Measurements from ENCODE around the gene LMX1A. TPM values are rescaled to one million over a fixed set of nuclear protein-coding genes. Genes with fewer than 3 reads are reported as not detected.

Gene LMX1A
- total RNA-seq, 2 experiments from 2014 or later = not detected

DNA sequence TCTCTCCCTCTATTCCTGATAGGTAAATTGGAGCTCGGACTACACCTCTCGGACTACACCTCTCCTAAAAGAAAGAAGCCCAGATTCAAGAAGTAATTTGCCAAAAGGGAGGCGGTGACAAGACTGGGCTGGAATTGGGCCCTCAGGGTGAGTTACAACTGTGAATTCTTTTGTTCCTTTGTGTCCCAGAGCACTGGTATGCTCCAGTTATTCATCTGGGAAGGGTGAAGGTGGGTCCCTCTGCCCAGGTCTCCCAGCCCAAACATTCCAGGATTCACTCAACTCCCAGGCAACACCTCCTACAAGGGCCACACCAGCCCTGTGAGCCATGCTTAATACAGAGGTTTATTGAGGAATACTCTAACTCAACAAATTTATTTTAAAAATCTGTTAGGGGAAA, 69.2 kb downstream of the LMX1A start:
- H3K9me3 Mint-ChIP-seq (ENCODE audit: insufficient read depth) = no peaks in the 10 kb centered on the region
- no peak overlapping the region for H3K4me3 Mint-ChIP-seq
- H3K4me1 Mint-ChIP-seq (ENCODE audit: low read depth) = no peaks in the 10 kb centered on the region
- DNase-seq = no peak
- ChIA-PET POLR2A (no interaction called here), CTCF (no interaction called here)
- H3K27me3 Mint-ChIP-seq (ENCODE audit: low read depth) = peaks cover 13% of the 10 kb centered on the region
- H3K36me3 Mint-ChIP-seq (ENCODE audit: low read depth) = no peaks in the 10 kb centered on the region
- H3K27ac Mint-ChIP-seq = no peak overlapping the region
- no peak for ATAC-seq

DNA sequence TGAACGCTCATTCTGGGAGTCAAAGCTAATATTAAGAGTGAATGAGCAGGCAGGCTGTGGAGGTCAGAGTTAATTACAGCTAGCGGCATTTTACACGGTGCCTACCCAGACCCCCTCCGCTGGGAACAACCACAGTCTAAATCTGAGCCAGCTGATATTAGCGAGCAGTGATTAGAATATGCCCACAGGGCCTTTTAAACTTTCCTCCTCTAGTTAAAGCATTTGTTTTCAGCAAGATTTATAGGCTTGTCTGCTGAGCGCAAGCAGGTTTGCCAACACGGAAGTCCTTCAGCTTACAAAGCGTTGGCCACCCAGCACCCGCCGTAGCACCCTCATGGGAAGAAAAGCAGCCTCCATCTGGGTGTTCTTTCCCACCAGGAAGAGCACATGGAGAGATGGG, 72.1 kb downstream of the LMX1A start:
- peaks cover 13% of the 10 kb centered on the region for H3K27me3 Mint-ChIP-seq (ENCODE audit: low read depth)
- H3K4me1 Mint-ChIP-seq (ENCODE audit: low read depth) = no peaks in the 10 kb centered on the region
- ChIA-PET CTCF (no interaction called here), POLR2A (no interaction called here)
- DNase-seq (no peak), ATAC-seq (no peak)
- H3K4me3 Mint-ChIP-seq = no peak overlapping the region
- no peaks in the 10 kb centered on the region for H3K36me3 Mint-ChIP-seq (ENCODE audit: low read depth)
- H3K27ac Mint-ChIP-seq = no peak overlapping the region
- H3K9me3 Mint-ChIP-seq (ENCODE audit: insufficient read depth) = no peaks in the 10 kb centered on the region

DNA sequence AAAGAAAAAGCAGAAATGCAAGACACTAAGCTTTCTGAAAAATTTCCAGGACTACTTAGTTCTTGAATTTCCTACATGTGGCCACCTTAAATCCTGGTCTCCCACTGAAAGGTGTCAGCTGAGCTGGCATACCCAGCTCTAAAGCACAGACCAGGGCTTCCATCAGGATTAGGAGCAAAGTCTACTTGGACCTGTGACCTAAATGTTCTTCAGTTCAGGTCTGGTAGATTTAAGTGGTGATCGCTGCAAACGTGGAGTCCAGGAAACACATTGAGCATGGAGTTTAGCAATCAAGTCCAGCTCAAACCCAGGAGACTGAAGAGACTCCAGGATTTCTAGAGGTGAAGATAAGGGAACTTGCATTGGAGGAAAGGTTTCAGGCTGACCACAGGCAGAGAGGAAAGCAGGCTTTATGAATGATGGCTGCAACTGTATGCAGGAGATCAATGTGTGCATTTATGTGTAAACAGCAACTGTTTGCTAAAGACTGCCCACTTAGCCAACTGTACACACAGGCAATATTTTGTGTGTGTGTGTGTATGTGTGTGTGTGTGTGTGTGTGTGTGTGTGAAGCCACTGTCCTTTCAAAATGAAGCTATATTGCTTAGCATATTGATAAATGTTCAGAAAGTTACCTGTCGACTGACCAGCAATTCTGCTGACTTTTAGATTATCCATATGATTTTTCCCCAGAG, 75.2 kb downstream of the LMX1A start:
- ATAC-seq (no peak), DNase-seq (no peak)
- no peaks in the 10 kb centered on the region for H3K36me3 Mint-ChIP-seq (ENCODE audit: low read depth)
- H3K27ac Mint-ChIP-seq = no peak overlapping the region
- H3K4me3 Mint-ChIP-seq = no peak overlapping the region
- H3K27me3 Mint-ChIP-seq (ENCODE audit: low read depth) = peaks cover 6% of the 10 kb centered on the region
- CTCF ChIA-PET = no interaction called here
- POLR2A ChIA-PET = no interaction called here
- H3K9me3 Mint-ChIP-seq (ENCODE audit: insufficient read depth) = no peaks in the 10 kb centered on the region
- no peaks in the 10 kb centered on the region for H3K4me1 Mint-ChIP-seq (ENCODE audit: low read depth)

DNA sequence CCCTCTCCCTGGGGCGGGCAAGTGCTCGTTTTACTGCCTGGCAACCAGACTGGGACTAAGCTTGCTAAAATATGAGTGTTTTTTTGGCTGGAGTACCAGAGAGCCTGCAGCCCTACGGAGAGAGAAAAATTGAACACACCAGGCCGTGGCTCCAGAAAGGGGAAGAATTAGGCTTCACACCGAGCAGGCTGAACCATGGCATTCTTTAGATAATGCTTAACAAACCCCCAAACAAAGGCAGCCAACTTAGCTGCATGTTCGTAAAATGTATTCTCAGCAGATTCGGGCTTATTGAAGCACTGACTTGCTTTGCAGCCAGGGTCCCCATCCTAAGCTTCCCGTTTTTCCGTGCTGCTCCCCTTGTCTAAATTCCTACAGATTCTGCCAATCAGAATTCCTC, 76.6 kb downstream of the LMX1A start:
- ChIA-PET CTCF (no interaction called here), POLR2A (no interaction called here)
- ATAC-seq = no peak

DNA sequence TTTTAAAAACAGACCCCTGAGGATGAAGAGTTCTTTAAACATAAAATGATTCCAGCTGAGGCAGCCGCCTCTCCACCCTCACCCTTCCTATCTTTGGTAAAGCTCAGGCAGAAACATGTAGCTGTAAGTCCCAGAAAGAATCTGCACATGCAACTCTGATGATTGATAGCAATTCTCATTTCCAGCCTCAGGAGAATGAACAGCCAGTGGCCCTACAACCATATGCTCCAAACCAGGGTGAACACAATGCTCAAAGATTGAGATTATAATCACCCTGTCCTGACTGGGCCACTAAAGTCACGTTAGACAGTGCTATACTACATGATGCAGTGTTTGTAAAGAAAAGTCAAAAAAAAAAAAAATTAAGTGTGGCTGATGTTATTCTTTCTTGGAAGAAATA, 80.2 kb downstream of the LMX1A start:
- Mint-ChIP-seq H3K4me3 (no peak overlapping the region), H3K36me3 (ENCODE audit: low read depth) (no peaks in the 10 kb centered on the region), H3K9me3 (ENCODE audit: insufficient read depth) (no peaks in the 10 kb centered on the region), H3K27ac (no peak overlapping the region), H3K4me1 (ENCODE audit: low read depth) (no peaks in the 10 kb centered on the region), H3K27me3 (ENCODE audit: low read depth) (no peaks in the 10 kb centered on the region)
- no peak for DNase-seq
- ChIA-PET CTCF (no interaction called here), POLR2A (no interaction called here)
- ATAC-seq = no peak

More for the DNA sequence above, 76.6 kb downstream of the LMX1A start:
- Mint-ChIP-seq H3K4me1 (ENCODE audit: low read depth) (no peaks in the 10 kb centered on the region), H3K27ac (no peak overlapping the region), H3K4me3 (no peak overlapping the region), H3K9me3 (ENCODE audit: insufficient read depth) (no peaks in the 10 kb centered on the region), H3K36me3 (ENCODE audit: low read depth) (no peaks in the 10 kb centered on the region), H3K27me3 (ENCODE audit: low read depth) (peaks cover 6% of the 10 kb centered on the region)
- DNase-seq = no peak

DNA sequence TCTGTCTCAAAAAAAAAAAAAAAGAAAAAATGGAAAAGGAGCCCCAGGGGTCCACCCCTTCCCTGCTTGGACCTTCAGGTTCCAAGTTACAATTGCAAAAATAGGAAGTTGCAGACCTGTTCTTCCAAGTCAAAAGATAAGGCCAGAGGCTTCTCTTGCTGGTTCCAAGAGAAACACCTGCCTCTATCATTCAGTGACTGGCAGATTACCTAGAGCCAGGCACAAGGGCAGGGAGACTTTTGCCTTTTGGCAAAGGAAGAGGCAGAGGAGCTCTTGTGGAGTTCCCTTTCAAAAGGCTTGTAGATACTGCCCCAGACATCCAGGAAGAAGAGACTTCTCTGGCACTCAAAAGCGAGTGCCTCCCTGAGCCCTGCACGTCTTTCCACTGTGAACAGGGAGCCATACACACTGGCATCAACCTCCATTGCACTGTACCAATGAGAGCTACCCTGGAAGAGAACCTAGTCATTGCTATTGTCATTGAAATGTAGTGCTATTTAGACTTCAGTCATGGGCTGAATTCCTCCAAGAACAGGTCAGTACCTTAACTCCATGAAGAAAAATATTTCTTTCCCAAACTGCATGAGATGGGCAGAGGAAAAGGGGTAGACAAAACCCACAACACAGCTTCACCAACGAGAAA, 91.2 kb downstream of the LMX1A start:
- DNase-seq (no peak), ATAC-seq (no peak)
- Mint-ChIP-seq H3K27me3 (ENCODE audit: low read depth) (no peaks in the 10 kb centered on the region), H3K4me3 (no peak overlapping the region), H3K4me1 (ENCODE audit: low read depth) (no peaks in the 10 kb centered on the region), H3K27ac (no peak overlapping the region), H3K36me3 (ENCODE audit: low read depth) (no peaks in the 10 kb centered on the region), H3K9me3 (ENCODE audit: insufficient read depth) (no peaks in the 10 kb centered on the region)
- ChIA-PET POLR2A (no interaction called here), CTCF (no interaction called here)

DNA sequence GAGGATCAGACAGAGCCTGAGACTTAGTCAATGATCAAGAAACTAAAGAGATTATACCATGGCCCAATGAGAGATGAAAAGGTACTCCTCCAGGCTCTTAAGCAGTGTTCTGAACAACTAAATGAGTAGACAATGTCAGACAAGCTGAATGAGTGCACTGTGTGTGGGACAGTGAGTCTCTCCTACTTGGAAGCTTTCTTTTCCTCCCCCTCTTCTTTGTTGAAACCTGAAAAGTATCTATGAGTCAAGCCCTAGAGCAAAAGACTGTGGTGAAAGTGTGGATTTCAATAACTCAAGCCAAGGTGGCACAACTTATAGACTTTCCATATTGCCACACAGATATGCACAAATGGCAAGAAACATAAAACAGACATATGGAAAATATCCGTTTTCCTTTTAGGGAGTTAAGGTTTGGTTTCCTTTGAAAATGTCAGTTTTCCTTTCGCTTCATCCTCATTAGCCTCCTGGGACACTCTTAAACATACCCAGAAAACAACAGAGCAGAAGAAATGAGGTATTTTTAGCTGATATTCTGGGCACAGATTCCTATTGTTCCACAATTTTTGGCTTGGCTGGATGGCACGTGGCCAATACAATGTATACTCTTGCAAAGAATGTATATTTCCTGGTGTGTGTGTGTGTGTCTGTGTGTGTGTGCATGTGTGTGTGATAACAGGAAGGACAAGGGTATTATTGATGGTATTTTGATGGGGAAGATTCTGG, 96.6 kb downstream of the LMX1A start:
- ATAC-seq (no peak), DNase-seq (no peak)
- Mint-ChIP-seq H3K9me3 (ENCODE audit: insufficient read depth) (no peaks in the 10 kb centered on the region), H3K4me3 (no peak overlapping the region), H3K27ac (no peak overlapping the region), H3K36me3 (ENCODE audit: low read depth) (no peaks in the 10 kb centered on the region), H3K27me3 (ENCODE audit: low read depth) (no peaks in the 10 kb centered on the region), H3K4me1 (ENCODE audit: low read depth) (no peaks in the 10 kb centered on the region)
- ChIA-PET CTCF (interaction anchor here (0.7 kb wide), 1 partner anchor 107 kb away, joined by 3 read pairs; no protein-coding TSS in a partner anchor), POLR2A (no interaction called here)

DNA sequence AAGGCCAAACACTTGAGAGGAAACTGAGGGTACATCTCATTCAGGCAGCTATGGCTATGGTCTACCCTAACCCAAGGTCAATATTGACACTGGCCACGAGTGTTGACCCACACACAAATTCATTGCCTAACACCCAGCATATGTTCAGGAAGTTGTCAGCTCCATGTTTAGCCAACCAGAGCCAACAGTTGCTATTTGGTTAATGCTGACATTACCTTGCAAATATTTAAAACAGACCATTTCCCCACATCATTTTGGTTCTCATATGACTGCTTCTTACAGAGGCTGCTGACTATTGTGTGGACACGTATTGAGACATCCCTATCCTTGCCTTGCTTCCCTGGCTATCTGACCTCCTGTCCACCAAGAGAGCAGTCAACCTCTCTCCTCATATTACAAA, 97.3 kb downstream of the LMX1A start:
- no peak overlapping the region for H3K4me3 Mint-ChIP-seq
- CTCF ChIA-PET = no interaction called here
- H3K9me3 Mint-ChIP-seq (ENCODE audit: insufficient read depth) = no peaks in the 10 kb centered on the region
- H3K27ac Mint-ChIP-seq = no peak overlapping the region
- no peak for ATAC-seq
- H3K36me3 Mint-ChIP-seq (ENCODE audit: low read depth) = no peaks in the 10 kb centered on the region
- POLR2A ChIA-PET = no interaction called here
- no peak for DNase-seq
- H3K27me3 Mint-ChIP-seq (ENCODE audit: low read depth) = no peaks in the 10 kb centered on the region
- H3K4me1 Mint-ChIP-seq (ENCODE audit: low read depth) = no peaks in the 10 kb centered on the region

DNA sequence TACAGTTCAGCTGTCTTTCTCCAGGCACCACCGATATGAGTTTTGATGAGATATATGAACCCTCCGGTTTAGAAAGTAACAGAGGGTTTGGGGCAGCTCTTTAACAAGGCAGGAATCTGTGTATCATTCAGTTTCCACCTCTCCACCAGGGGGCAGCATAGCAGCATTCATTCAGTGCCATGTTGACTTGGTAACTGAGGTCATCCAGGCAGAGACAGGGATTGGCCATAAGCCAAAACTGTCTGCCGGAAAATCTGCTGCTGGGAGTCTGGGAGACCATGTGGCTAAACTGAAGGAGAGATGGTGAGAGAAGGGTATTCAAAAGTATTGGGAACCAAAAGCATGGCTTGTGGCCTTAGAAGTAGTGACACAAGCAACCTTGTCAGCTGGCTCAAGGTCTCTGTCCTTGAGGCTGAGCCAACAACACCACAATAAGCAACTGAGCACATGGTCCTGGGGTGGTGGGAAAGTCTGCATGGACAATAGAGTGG, 98.5 kb downstream of the LMX1A start:
- H3K9me3 Mint-ChIP-seq (ENCODE audit: insufficient read depth) = no peaks in the 10 kb centered on the region
- H3K36me3 Mint-ChIP-seq (ENCODE audit: low read depth) = no peaks in the 10 kb centered on the region
- POLR2A ChIA-PET = no interaction called here
- no peak overlapping the region for H3K4me3 Mint-ChIP-seq
- H3K27me3 Mint-ChIP-seq (ENCODE audit: low read depth) = no peaks in the 10 kb centered on the region
- DNase-seq (peak; percentile 61), ATAC-seq (no peak)
- CTCF ChIA-PET = interaction anchor here (0.7 to 1.9 kb wide), 8 partner anchors 11 to 335 kb away, joined by 3 to 11 read pairs (median 4); no protein-coding TSS in a partner anchor
- no peaks in the 10 kb centered on the region for H3K4me1 Mint-ChIP-seq (ENCODE audit: low read depth)
- H3K27ac Mint-ChIP-seq = no peak overlapping the region

DNA sequence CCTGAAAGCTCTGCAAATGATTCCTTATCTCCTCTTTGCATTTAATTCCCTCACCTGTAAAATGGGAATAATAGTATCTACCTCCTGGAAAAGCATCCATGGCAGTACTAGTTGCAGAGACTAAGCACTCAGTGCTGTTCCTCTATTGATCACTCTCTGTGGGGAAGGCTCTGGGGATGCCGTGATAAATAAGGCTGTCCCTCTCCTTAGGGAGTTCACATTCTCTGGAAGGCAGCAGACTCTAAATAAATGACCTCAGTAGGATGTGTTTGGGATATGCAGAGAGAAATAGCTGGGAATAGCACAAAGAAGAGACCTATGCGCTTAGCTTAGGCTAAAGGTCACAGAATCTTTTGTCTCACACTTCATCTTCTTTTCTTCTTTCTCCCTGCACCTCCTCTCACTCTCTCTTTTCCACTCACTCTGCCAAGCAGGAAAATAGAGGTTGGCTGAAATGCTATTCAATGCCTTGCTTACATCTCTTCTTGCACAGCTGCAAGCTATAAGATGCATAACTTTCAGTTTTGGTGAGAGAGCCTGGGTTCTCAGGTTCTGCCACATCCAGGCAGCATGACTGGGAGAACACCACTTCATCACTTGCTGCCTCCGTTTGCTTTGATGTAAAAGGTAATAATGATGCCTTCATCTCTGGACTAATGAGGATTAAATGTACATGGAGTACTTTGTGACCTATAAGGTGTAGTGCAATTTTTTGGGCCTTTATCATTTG, 101.5 kb downstream of the LMX1A start:
- no peak overlapping the region for H3K4me3 Mint-ChIP-seq
- H3K4me1 Mint-ChIP-seq (ENCODE audit: low read depth) = no peaks in the 10 kb centered on the region
- DNase-seq = no peak
- ChIA-PET CTCF (no interaction called here), POLR2A (no interaction called here)
- no peaks in the 10 kb centered on the region for H3K27me3 Mint-ChIP-seq (ENCODE audit: low read depth)
- H3K9me3 Mint-ChIP-seq (ENCODE audit: insufficient read depth) = no peaks in the 10 kb centered on the region
- H3K27ac Mint-ChIP-seq = no peak overlapping the region
- no peak for ATAC-seq
- no peaks in the 10 kb centered on the region for H3K36me3 Mint-ChIP-seq (ENCODE audit: low read depth)

DNA sequence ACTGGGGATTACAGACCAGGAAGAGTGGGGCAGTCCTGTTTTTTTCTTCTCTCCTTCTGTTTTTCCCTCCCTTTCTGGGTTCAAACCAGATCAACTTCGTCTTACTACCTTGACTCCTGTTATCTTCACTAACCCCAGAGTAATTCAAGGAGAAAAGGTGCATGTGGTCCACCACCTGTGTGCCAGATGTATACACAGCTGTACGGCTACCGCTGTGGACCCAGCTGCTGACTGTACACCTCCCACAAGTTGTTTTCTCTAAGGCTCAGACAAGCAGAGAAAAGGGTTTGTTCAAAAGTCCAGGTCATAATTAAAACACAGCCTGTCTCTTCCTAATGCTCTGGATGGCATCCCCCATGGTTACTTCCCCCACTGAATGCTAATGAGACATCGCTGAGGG, 102.1 kb downstream of the LMX1A start:
- H3K36me3 Mint-ChIP-seq (ENCODE audit: low read depth) = no peaks in the 10 kb centered on the region
- POLR2A ChIA-PET = no interaction called here
- H3K4me1 Mint-ChIP-seq (ENCODE audit: low read depth) = no peaks in the 10 kb centered on the region
- no peaks in the 10 kb centered on the region for H3K9me3 Mint-ChIP-seq (ENCODE audit: insufficient read depth)
- no peak for DNase-seq
- H3K27ac Mint-ChIP-seq = no peak overlapping the region
- H3K27me3 Mint-ChIP-seq (ENCODE audit: low read depth) = no peaks in the 10 kb centered on the region
- no peak overlapping the region for H3K4me3 Mint-ChIP-seq
- CTCF ChIA-PET = no interaction called here
- no peak for ATAC-seq

DNA sequence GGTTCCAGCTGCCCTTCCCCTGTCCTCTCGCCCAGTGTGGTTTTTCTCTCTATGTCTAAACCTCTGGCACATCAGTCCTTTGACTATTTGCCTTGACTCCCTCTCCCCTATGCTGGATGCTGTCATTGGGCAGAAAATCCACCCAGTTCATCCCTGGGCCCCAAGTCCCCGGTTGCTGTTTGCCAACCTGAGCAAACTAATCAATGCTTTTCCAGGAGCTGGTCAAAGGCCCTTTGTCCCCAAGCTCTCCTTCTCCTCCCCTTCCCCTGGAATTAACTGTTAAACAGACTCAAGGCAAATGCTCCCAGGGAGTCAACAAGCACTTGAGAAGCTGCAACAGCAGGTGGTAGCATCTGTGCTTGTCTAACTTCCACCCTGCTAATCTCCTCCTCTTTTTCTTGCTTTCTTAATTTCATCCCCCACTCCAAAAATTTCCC, 102.7 kb downstream of the LMX1A start:
- H3K27me3 Mint-ChIP-seq (ENCODE audit: low read depth) = no peaks in the 10 kb centered on the region
- ATAC-seq = no peak
- no peaks in the 10 kb centered on the region for H3K9me3 Mint-ChIP-seq (ENCODE audit: insufficient read depth)
- POLR2A ChIA-PET = no interaction called here
- H3K27ac Mint-ChIP-seq = no peak overlapping the region
- H3K4me1 Mint-ChIP-seq (ENCODE audit: low read depth) = no peaks in the 10 kb centered on the region
- CTCF ChIA-PET = no interaction called here
- H3K36me3 Mint-ChIP-seq (ENCODE audit: low read depth) = no peaks in the 10 kb centered on the region
- H3K4me3 Mint-ChIP-seq = no peak overlapping the region
- DNase-seq = no peak

Data from activated CD8-positive, alpha-beta T cell treated with anti-CD3 and anti-CD28 coated beads, Interleukin-2, amount 10 ng/mL, durations not matched to agents 7 days and 5 days (primary cell).